Tibial nerve (tissue), 4 donors: ENCODE data around the gene PHEX.

Experiments
- CTCF ChIP-seq, 5 experiments: fragments of 200-600 bp in 3 of 5; fragments of 450-650 bp in 2 of 5; sonication (generic) in 3 of 5; IDR thresholded peaks; one replicate each; pipeline ENCODE4 v1.5.1; 2016 to 2019; ENCODE audit warnings: antibody characterized with exemption in 5 of 5, mild to moderate bottlenecking in 3 of 5, moderate library complexity in 2 of 5
- EP300 ChIP-seq, 2 donors: sonication (generic); formaldehyde crosslinking; IDR thresholded peaks; one replicate each; pipeline ENCODE4 v1.6.1; 2017; ENCODE audit warnings: antibody characterized with exemption in 2 of 2, mild to moderate bottlenecking in 1 of 2
- POLR2A ChIP-seq, 2 donors: fragments of 450-650 bp; IDR thresholded peaks; one replicate each; pipeline ENCODE4 v1.6.1; 2017; ENCODE audit warnings: antibody characterized with exemption in 2 of 2, mild to moderate bottlenecking in 2 of 2, moderate library complexity in 2 of 2

- TF ChIP-seq CTCF (IDR thresholded peaks at IDR 0.05), result no peak
- no peak for TF ChIP-seq POLR2A (IDR thresholded peaks at IDR 0.05)
- no peak for TF ChIP-seq EP300 (IDR thresholded peaks at IDR 0.05)
These were observed 161.9 kb downstream of the PHEX start for GRCh38 chrX:22193851-22194659.
